Activated CD4-positive, alpha-beta T cell treated with anti-CD3 and anti-CD28 coated beads, Interleukin-2, amount 50 U/mL, for 4 hours (primary cell): ENCODE measurements around the gene FES.
"Not testable (repeated sequence)": the region's sequence is repeated elsewhere in the genome, so short reads cannot be mapped to it uniquely, and the experiment has no call there.

ENCODE experiments used
- DNase-seq, 2 experiments: peaks; one replicate each; pipeline ENCODE4 v3.0.0-alpha.2; 2020

FES gene

GRCh38 chr15:90911906-90912769 lies 27.8 kb downstream of the FES start:
- no peak for DNase-seq

- DNase-seq: no peak
These were observed 28.4 kb downstream of the FES start for GRCh38 chr15:90912770-90913075.

GRCh38 chr15:90913398-90913944 lies 29.2 kb downstream of the FES start:
- no peak for DNase-seq

- DNase-seq: no peak
These were observed 30.2 kb downstream of the FES start for GRCh38 chr15:90914305-90915080.

DNA sequence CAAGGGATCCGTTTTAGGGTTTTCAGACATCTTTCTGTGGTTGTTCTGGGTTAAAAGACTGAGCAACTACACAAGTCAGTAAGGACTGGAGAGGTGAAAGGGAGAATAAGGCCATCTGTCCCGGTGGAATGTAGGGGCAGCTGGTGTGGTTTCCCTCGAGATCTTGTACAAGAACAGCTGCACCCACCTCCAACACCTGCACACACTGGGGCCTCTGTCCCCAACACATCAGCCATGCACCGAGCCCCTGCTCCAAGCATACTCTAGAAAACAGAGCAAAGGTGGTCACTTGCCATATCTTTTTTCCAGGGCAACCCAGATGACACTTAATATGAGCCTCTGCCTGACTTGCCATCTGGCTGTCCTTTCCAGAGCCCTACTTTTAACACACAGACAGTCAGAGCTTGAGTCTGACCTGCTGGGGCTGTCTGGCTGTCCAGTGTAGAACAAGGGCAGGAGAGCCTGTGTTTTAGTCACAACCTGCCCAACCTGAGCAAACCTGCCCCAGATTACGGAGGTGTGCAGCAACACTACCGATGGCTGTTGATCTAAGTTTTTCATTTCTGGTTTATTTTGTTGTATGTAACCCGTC lies 31.0 kb downstream of the FES start:
- no peak for DNase-seq

- DNase-seq: no peak
These were observed 31.6 kb downstream of the FES start for GRCh38 chr15:90915808-90916440.

DNA sequence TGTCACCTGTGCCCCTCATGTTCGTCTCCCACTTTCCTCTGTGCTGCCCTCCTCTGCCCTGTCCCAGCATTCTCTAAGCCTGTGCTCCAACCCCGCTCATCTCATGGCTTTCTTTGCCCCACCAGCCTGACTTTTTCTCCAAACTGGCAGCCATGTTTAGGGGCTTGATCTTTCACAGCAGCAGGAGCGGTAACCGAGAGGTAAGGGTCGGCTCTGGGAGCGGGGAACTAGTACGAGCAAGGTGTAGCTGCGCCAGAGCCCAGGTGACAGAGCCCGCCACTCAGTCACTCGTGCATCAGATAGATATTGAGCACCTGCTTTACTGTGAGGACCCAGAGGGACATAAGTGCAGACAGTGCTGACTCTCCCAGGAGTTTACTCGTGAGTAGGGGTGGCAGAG lies 32.2 kb downstream of the FES start:
- DNase-seq: no peak

DNA sequence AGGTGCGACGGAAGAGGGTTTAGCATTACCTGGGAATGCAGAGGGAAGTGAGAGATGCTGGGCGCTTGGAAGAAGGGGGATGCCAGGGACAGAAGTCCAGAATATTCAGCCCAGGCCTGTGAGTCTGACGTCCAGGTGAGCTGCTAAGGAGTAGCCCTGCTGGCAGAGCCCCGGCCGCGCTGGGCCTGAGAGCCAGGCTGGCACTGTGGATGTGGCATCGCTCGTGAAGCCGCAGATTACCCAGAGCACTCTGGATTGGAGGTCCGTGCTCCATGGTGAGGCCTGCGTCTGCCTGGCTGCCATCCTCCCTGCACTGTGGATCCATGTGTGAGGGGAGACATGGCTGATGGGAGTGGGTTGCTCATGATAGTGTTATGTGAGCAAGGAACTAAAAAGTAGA lies 33.3 kb downstream of the FES start:
- DNase-seq: no peak

GRCh38 chr15:90918034-90918788 lies 33.9 kb downstream of the FES start:
- DNase-seq: no peak

DNA sequence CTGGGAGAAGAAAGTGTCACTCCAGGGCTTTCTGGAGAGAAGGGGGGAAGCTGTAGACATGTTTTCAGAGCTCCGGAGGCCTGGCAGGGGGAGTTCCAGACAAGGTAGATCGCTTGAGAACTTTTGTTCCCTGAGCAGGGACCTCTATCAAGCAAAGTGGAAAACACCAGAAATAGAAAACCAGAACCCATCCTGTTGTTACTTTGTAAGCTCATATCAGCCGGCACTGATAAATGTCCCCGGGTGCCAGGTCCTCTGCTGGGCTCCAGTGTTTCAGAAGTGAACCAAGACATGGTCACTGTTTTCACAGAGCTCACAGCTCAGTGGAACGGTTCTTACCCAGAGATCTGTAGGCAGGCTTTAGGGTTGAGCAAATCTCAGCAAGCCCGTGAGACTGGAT lies 34.5 kb downstream of the FES start:
- DNase-seq: no peak

- DNase-seq: no peak
These were observed 37.6 kb downstream of the FES start for GRCh38 chr15:90921887-90922286.

GRCh38 chr15:90922712-90923322 lies 38.5 kb downstream of the FES start:
- not testable (repeated sequence) for DNase-seq

DNA sequence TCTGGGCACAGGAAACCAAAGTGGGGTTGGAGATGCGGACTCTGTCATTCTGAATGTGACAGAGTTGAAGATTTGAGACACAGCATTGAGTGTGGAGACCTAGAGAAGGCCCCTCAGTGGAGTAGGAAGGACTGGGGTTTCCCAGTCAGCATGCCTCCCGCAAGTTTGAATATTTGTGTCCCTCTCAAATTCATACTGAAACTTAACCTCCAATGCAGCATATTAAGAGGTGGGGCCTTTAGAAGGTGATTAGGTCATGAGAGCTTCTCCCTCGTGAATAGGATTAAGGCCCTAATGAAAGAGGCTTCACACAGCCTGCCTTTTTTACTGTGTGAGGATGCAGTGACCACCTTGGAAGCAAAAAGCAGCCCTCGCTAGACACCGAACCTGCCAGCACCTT lies 40.1 kb downstream of the FES start:
- no peak for DNase-seq

DNA sequence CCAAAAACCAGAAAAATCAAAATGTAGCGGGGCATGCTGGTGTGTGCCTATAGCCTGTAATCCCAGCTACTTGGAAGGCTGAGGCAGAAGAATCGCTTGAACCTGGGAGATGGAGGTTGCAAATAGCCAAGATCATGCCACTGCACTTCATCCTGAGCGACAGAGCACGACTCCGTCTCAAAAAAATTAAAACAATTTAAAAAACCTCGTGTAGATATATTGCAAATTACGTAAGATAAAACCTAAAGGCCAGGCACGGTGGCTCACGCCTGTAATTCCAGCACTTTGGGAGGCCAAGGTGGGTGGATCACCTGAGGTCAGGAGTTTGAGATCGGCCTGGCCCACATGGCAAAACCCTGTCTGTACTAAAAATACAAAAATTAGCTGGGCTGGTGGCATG lies 42.5 kb downstream of the FES start:
- DNase-seq: not testable (repeated sequence)

- DNase-seq: not testable (repeated sequence)
These were observed 43.8 kb downstream of the FES start for GRCh38 chr15:90928106-90928505.

- DNase-seq: no peak
These were observed 45.1 kb downstream of the FES start for GRCh38 chr15:90929246-90930019.

- no peak for DNase-seq
These were observed 46.7 kb downstream of the FES start for GRCh38 chr15:90930861-90931574.

GRCh38 chr15:90931575-90931827 lies 47.2 kb downstream of the FES start:
- DNase-seq: no peak

GRCh38 chr15:90931828-90932659 lies 47.7 kb downstream of the FES start, which contains the start of gene HDDC3:
TSS of gene HDDC3 (minus strand) at chr15:90932549. CDS start at chr15:90932540, 9 bp downstream.
- peak; percentile 85 to 86 for DNase-seq

DNA sequence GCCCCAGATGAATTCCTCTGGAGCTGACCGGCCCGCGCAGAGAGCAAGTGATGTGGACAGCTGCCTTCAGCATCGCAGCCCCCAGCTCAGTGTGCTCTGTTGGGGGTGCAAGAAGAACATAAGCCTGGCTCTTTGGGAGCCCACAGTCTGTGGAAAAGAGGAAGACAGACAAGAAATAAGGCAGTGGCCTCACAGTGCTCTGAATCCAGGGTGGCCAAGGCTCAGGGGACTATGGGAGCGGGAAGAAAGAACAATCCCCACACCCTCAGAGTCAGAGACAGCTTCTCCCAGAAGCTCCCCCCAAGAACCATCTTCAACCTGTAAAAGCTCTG lies 48.3 kb downstream of the FES start:
- DNase-seq: no peak
